ENCODE data around the gene MIS18BP1.

Gene MIS18BP1

GRCh38 chr14:45185100-45185814, 67.7 kb downstream of the MIS18BP1 start:
- Histone ChIP-seq H3K4me1 (ENCODE audit: insufficient read depth, insufficient read length) (no peaks in the 10 kb centered on the region), H3K9me3 (ENCODE audit: insufficient read depth, low read length) (no peaks in the 10 kb centered on the region), H3K36me3 (ENCODE audit: insufficient read depth, insufficient read length, low read length) (peaks cover 21% of the 10 kb centered on the region), H3K4me3 (ENCODE audit: insufficient read length, low read depth) (no peak overlapping the region), H3K9ac (ENCODE audit: insufficient read length, low read depth) (no peak overlapping the region), H3K27me3 (ENCODE audit: insufficient read depth, insufficient read length) (no peaks in the 10 kb centered on the region)
- TF ChIP-seq SUZ12 (IDR thresholded peaks at IDR 0.05; ENCODE audit: extremely low read depth, insufficient read depth, insufficient read length) (no peak), ZNF274 (IDR thresholded peaks at IDR 0.05; ENCODE audit: low read depth, low read length) (no peak), YY1 (IDR thresholded peaks at IDR 0.05; ENCODE audit: insufficient read depth, insufficient read length) (no peak)
- DNase-seq (ENCODE audit: low read depth, low spot score): no peak

- no peak overlapping the region for H3K9ac ChIP-seq (ENCODE audit: insufficient read length, low read depth)
- no peak overlapping the region for H3K4me3 ChIP-seq (ENCODE audit: insufficient read length, low read depth)
- no peaks in the 10 kb centered on the region for H3K27me3 ChIP-seq (ENCODE audit: insufficient read depth, insufficient read length)
- no peak for DNase-seq (ENCODE audit: low read depth, low spot score)
- H3K4me1 ChIP-seq (ENCODE audit: insufficient read depth, insufficient read length): no peaks in the 10 kb centered on the region
- H3K9me3 ChIP-seq (ENCODE audit: insufficient read depth, low read length): no peaks in the 10 kb centered on the region
- H3K36me3 ChIP-seq (ENCODE audit: insufficient read depth, insufficient read length, low read length): peaks cover 2% of the 10 kb centered on the region
- TF ChIP-seq YY1 (IDR thresholded peaks at IDR 0.05; ENCODE audit: insufficient read depth, insufficient read length) (no peak), ZNF274 (IDR thresholded peaks at IDR 0.05; ENCODE audit: low read depth, low read length) (no peak), SUZ12 (IDR thresholded peaks at IDR 0.05; ENCODE audit: extremely low read depth, insufficient read depth, insufficient read length) (no peak)
These were observed 71.2 kb downstream of the MIS18BP1 start for GRCh38 chr14:45181806-45182205.

GRCh38 chr14:45181329-45181728, 71.7 kb downstream of the MIS18BP1 start:
- TF ChIP-seq SUZ12 (IDR thresholded peaks at IDR 0.05; ENCODE audit: extremely low read depth, insufficient read depth, insufficient read length): no peak
- TF ChIP-seq ZNF274 (IDR thresholded peaks at IDR 0.05; ENCODE audit: low read depth, low read length): no peak
- TF ChIP-seq YY1 (IDR thresholded peaks at IDR 0.05; ENCODE audit: insufficient read depth, insufficient read length): no peak
- no peak for DNase-seq (ENCODE audit: low read depth, low spot score)
- no peak overlapping the region for H3K9ac ChIP-seq (ENCODE audit: insufficient read length, low read depth)
- no peaks in the 10 kb centered on the region for H3K9me3 ChIP-seq (ENCODE audit: insufficient read depth, low read length)
- H3K4me1 ChIP-seq (ENCODE audit: insufficient read depth, insufficient read length): no peaks in the 10 kb centered on the region
- no peak overlapping the region for H3K4me3 ChIP-seq (ENCODE audit: insufficient read length, low read depth)
- H3K36me3 ChIP-seq (ENCODE audit: insufficient read depth, insufficient read length, low read length): no peaks in the 10 kb centered on the region
- H3K27me3 ChIP-seq (ENCODE audit: insufficient read depth, insufficient read length): no peaks in the 10 kb centered on the region

- Histone ChIP-seq H3K4me1 (ENCODE audit: insufficient read depth, insufficient read length) (no peaks in the 10 kb centered on the region), H3K4me3 (ENCODE audit: insufficient read length, low read depth) (no peak overlapping the region), H3K36me3 (ENCODE audit: insufficient read depth, insufficient read length, low read length) (peaks cover 2% of the 10 kb centered on the region), H3K9me3 (ENCODE audit: insufficient read depth, low read length) (no peaks in the 10 kb centered on the region), H3K9ac (ENCODE audit: insufficient read length, low read depth) (no peak overlapping the region), H3K27me3 (ENCODE audit: insufficient read depth, insufficient read length) (no peaks in the 10 kb centered on the region)
- no peak for DNase-seq (ENCODE audit: low read depth, low spot score)
- no peak for TF ChIP-seq YY1 (IDR thresholded peaks at IDR 0.05; ENCODE audit: insufficient read depth, insufficient read length)
- TF ChIP-seq SUZ12 (IDR thresholded peaks at IDR 0.05; ENCODE audit: extremely low read depth, insufficient read depth, insufficient read length): no peak
- no peak for TF ChIP-seq ZNF274 (IDR thresholded peaks at IDR 0.05; ENCODE audit: low read depth, low read length)
These were observed 75.9 kb downstream of the MIS18BP1 start for GRCh38 chr14:45177076-45177475.

GRCh38 chr14:45169906-45170305, 83.1 kb downstream of the MIS18BP1 start:
- H3K9ac ChIP-seq (ENCODE audit: insufficient read length, low read depth): no peak overlapping the region
- no peak overlapping the region for H3K4me3 ChIP-seq (ENCODE audit: insufficient read length, low read depth)
- no peaks in the 10 kb centered on the region for H3K27me3 ChIP-seq (ENCODE audit: insufficient read depth, insufficient read length)
- peaks cover 18% of the 10 kb centered on the region for H3K36me3 ChIP-seq (ENCODE audit: insufficient read depth, insufficient read length, low read length)
- no peaks in the 10 kb centered on the region for H3K4me1 ChIP-seq (ENCODE audit: insufficient read depth, insufficient read length)
- TF ChIP-seq SUZ12 (IDR thresholded peaks at IDR 0.05; ENCODE audit: extremely low read depth, insufficient read depth, insufficient read length) (no peak), ZNF274 (IDR thresholded peaks at IDR 0.05; ENCODE audit: low read depth, low read length) (no peak), YY1 (IDR thresholded peaks at IDR 0.05; ENCODE audit: insufficient read depth, insufficient read length) (no peak)
- no peaks in the 10 kb centered on the region for H3K9me3 ChIP-seq (ENCODE audit: insufficient read depth, low read length)
- DNase-seq (ENCODE audit: low read depth, low spot score): no peak

- Histone ChIP-seq H3K9ac (ENCODE audit: insufficient read length, low read depth) (no peak overlapping the region), H3K27me3 (ENCODE audit: insufficient read depth, insufficient read length) (no peaks in the 10 kb centered on the region), H3K9me3 (ENCODE audit: insufficient read depth, low read length) (no peaks in the 10 kb centered on the region), H3K4me3 (ENCODE audit: insufficient read length, low read depth) (no peak overlapping the region), H3K36me3 (ENCODE audit: insufficient read depth, insufficient read length, low read length) (peaks cover 6% of the 10 kb centered on the region), H3K4me1 (ENCODE audit: insufficient read depth, insufficient read length) (no peaks in the 10 kb centered on the region)
- no peak for TF ChIP-seq SUZ12 (IDR thresholded peaks at IDR 0.05; ENCODE audit: extremely low read depth, insufficient read depth, insufficient read length)
- no peak for TF ChIP-seq ZNF274 (IDR thresholded peaks at IDR 0.05; ENCODE audit: low read depth, low read length)
- TF ChIP-seq YY1 (IDR thresholded peaks at IDR 0.05; ENCODE audit: insufficient read depth, insufficient read length): no peak
- DNase-seq (ENCODE audit: low read depth, low spot score): no peak
These were observed 96.9 kb downstream of the MIS18BP1 start for GRCh38 chr14:45156067-45156466.

All from NT2/D1 (cell line).